Common myeloid progenitor, CD34-positive (primary cell): Measurements from ENCODE around the gene SLC7A7.
A peak's percentile ranks its signal among the peaks of the same experiment; 100 is the strongest.
"Not testable (repeated sequence)": the region's sequence is repeated elsewhere in the genome, so short reads cannot be mapped to it uniquely, and the experiment has no call there.

Experiments
- CTCF ChIA-PET: fragments of 350-600 bp; sonication (Branson Sonifier 250); formaldehyde crosslinking; loops from one replicate; lab custom pipeline; 2021; ENCODE audit warnings: antibody characterized with exemption; lab: Charles Lee
- POLR2A ChIA-PET: fragments of 350-600 bp; sonication (Branson Sonifier 250); formaldehyde crosslinking; loops from one replicate; lab custom pipeline; 2021; ENCODE audit warnings: antibody characterized with exemption; lab: Charles Lee
- DNase-seq, 3 donors: peaks; one replicate each; pipeline versions ENCODE4 v3.0.0 to v3.0.0-alpha.2; 2013
- H3K27ac ChIP-seq, 2 experiments: 1 replicate in 1 of 2; 2 replicates in 1 of 2; pipeline ENCODE4 v1.7.0; 2013; ENCODE audit warnings: inconsistent platforms in 2 of 2, low read length in 2 of 2, mild to moderate bottlenecking in 2 of 2, low read depth in 1 of 2, moderate library complexity in 1 of 2; ENCODE audit not compliant: severe bottlenecking in 2 of 2, insufficient read depth in 1 of 2, poor library complexity in 1 of 2
- H3K27me3 ChIP-seq, 5 experiments: replicated peaks in 2 of 5; 1 replicate in 3 of 5; 2 replicates in 2 of 5; pipeline versions ENCODE4 v1.6.1 to v1.7.0; 2013; ENCODE audit warnings: low read length in 4 of 5, mild to moderate bottlenecking in 2 of 5, moderate library complexity in 2 of 5, inconsistent platforms in 1 of 5; ENCODE audit not compliant: insufficient read depth in 5 of 5, control insufficient read depth in 4 of 5
- H3K36me3 ChIP-seq, 4 experiments: 1 replicate in 2 of 4; 2 replicates in 2 of 4; pipeline versions ENCODE4 v1.6.1 to v1.7.0; 2013; ENCODE audit warnings: low read length in 3 of 4, control low read depth in 1 of 4, mild to moderate bottlenecking in 1 of 4; ENCODE audit not compliant: control insufficient read depth in 4 of 4, insufficient read depth in 4 of 4
- H3K4me1 ChIP-seq, 4 experiments: 1 replicate in 3 of 4; 2 replicates in 1 of 4; pipeline versions ENCODE4 v1.6.1 to v1.7.1; 2013; ENCODE audit warnings: low read length in 3 of 4, mild to moderate bottlenecking in 3 of 4, control low read depth in 1 of 4, inconsistent platforms in 1 of 4, moderate library complexity in 1 of 4; ENCODE audit not compliant: control insufficient read depth in 4 of 4, insufficient read depth in 4 of 4; ENCODE audit errors: control extremely low read depth in 1 of 4
- H3K4me3 ChIP-seq, 7 experiments: 1 replicate in 4 of 7; 2 replicates in 3 of 7; pipeline versions ENCODE4 v1.5.1 to v1.7.0; 2013; ENCODE audit warnings: mild to moderate bottlenecking in 7 of 7, low read length in 6 of 7, moderate library complexity in 6 of 7, inconsistent platforms in 2 of 7, low read depth in 2 of 7, control low read depth in 1 of 7; ENCODE audit not compliant: insufficient read depth in 4 of 7, control insufficient read depth in 1 of 7; ENCODE audit errors: extremely low read depth in 1 of 7
- H3K9me3 ChIP-seq, 5 experiments: 1 replicate in 4 of 5; 2 replicates in 1 of 5; pipeline versions ENCODE4 v1.6.1 to v1.7.1; 2013; ENCODE audit warnings: low read length in 4 of 5, mild to moderate bottlenecking in 2 of 5, inconsistent platforms in 1 of 5, low read depth in 1 of 5, moderate library complexity in 1 of 5; ENCODE audit not compliant: control insufficient read depth in 4 of 5, insufficient read depth in 2 of 5; ENCODE audit errors: control extremely low read depth in 1 of 5
- WGBS: methylation state at CpG from one replicate; pipeline ENCODE4 v1.1.5; 2013; ENCODE audit not compliant: insufficient coverage; 5-methylcytosine and 5-hydroxymethylcytosine counted together

The SLC7A7 gene

GRCh38 chr14:22854296-22854695 lies 39.1 kb upstream of the SLC7A7 start:
- WGBS, result 91% methylated on average over 4 of the region's 11 CpGs
- H3K27ac ChIP-seq, H3K36me3 ChIP-seq, POLR2A ChIA-PET, H3K4me3 ChIP-seq, DNase-seq, H3K9me3 ChIP-seq: not testable (repeated sequence)
- H3K4me1 ChIP-seq, result peaks cover 0 to 24% (median 19%) of the 10 kb centered on the region in 4 experiments
- CTCF ChIA-PET, result interaction anchor here (0.8 to 23.5 kb wide), 27 partner anchors 10 to 464 kb away, joined by 3 to 707 read pairs (median 5); partner anchors contain the start of genes LRP10, MMP14, MRPL52 and PRMT5
- peaks cover 2 to 46% (median 8%) of the 10 kb centered on the region in 5 experiments for H3K27me3 ChIP-seq

- ChIA-PET CTCF (interaction anchor here (0.7 to 23.5 kb wide), 32 partner anchors 9 to 463 kb away, joined by 3 to 707 read pairs (median 4); partner anchors contain the start of genes DAD1, LRP10, MMP14 and MRPL52), POLR2A (interaction anchor here (0.7 to 1.1 kb wide), 2 partner anchors 28 to 31 kb away, joined by 3 to 5 read pairs; no protein-coding TSS in a partner anchor)
- WGBS, result 3% methylated on average over 16 of the region's 20 CpGs
- DNase-seq, result peak; percentile 84 to 88 (median 87)
- H3K36me3 ChIP-seq, result no peaks in the 10 kb centered on the region
- no peak overlapping the region for H3K27ac ChIP-seq
- H3K9me3 ChIP-seq, result peaks cover 0 to 5% (median 2%) of the 10 kb centered on the region in 5 experiments
- H3K27me3 ChIP-seq, result peaks cover 2 to 42% (median 5%) of the 10 kb centered on the region in 5 experiments
- peak overlapping the region in 6 of 7 experiments; percentile 23 to 74 (median 60) for H3K4me3 ChIP-seq
- H3K4me1 ChIP-seq, result peaks cover 0 to 34% (median 29%) of the 10 kb centered on the region in 4 experiments
Measured at GRCh38 chr14:22852940-22853767, 37.9 kb upstream of the SLC7A7 start.

- Histone ChIP-seq H3K4me3 (no peak overlapping the region), H3K27ac (no peak overlapping the region), H3K4me1 (peaks cover 3 to 40% (median 35%) of the 10 kb centered on the region in 4 experiments)
Measured at GRCh38 chr14:22852599-22852939, 37.3 kb upstream of the SLC7A7 start.

GRCh38 chr14:22852178-22852577 lies 36.9 kb upstream of the SLC7A7 start:
- not testable (repeated sequence) for H3K27ac ChIP-seq

More at GRCh38 chr14:22852599-22852939, 37.3 kb upstream of the SLC7A7 start:
- no CpG with 5 or more reads among the region's 2 CpGs for WGBS
- Histone ChIP-seq H3K36me3 (no peaks in the 10 kb centered on the region), H3K27me3 (peaks cover 2 to 39% (median 5%) of the 10 kb centered on the region in 5 experiments), H3K9me3 (peaks cover 0 to 5% (median 2%) of the 10 kb centered on the region in 5 experiments)
- no peak for DNase-seq
- CTCF ChIA-PET, result interaction anchor here (0.7 to 23.5 kb wide), 22 partner anchors 8 to 463 kb away, joined by 3 to 707 read pairs (median 7); partner anchors contain the start of genes DAD1, LRP10, MMP14 and MRPL52
- POLR2A ChIA-PET, result interaction anchor here (0.7 to 1.1 kb wide), 2 partner anchors 28 to 30 kb away, joined by 3 to 5 read pairs; no protein-coding TSS in a partner anchor

GRCh38 chr14:22850944-22851764 lies 35.9 kb upstream of the SLC7A7 start:
- H3K4me3 ChIP-seq, result peak overlapping the region in 1 of 7 experiments; percentile 16
- WGBS, result 23% methylated on average over 3 of the region's 9 CpGs
- CTCF ChIA-PET, result interaction anchor here (0.7 to 23.5 kb wide), 14 partner anchors 8 to 386 kb away, joined by 3 to 707 read pairs (median 4); partner anchors contain the start of genes DAD1, LRP10, MMP14 and MRPL52
- peaks cover under 1 to 27% (median 5%) of the 10 kb centered on the region in 5 experiments for H3K27me3 ChIP-seq
- H3K27ac ChIP-seq, result no peak overlapping the region
- POLR2A ChIA-PET, result interaction anchor here (0.6 to 0.7 kb wide), 4 partner anchors 13 to 258 kb away, joined by 3 to 4 read pairs (median 3); partner anchors contain the start of gene MRPL52
- H3K36me3 ChIP-seq, result no peaks in the 10 kb centered on the region
- DNase-seq, result peak; percentile 58 to 80 (median 76)
- no peaks in the 10 kb centered on the region for H3K9me3 ChIP-seq
- H3K4me1 ChIP-seq, result peaks cover 3 to 48% (median 38%) of the 10 kb centered on the region in 4 experiments

More at GRCh38 chr14:22852178-22852577, 36.9 kb upstream of the SLC7A7 start:
- not testable (repeated sequence) for H3K36me3 ChIP-seq, DNase-seq, H3K4me3 ChIP-seq, H3K9me3 ChIP-seq
- 100% methylated on average over 1 of the region's 12 CpGs for WGBS
- H3K4me1 ChIP-seq, result peaks cover 3 to 41% (median 36%) of the 10 kb centered on the region in 4 experiments
- peaks cover 2 to 35% (median 5%) of the 10 kb centered on the region in 5 experiments for H3K27me3 ChIP-seq
- ChIA-PET POLR2A (interaction anchor here (1.1 kb wide), 1 partner anchor 27 kb away, joined by 3 read pairs; no protein-coding TSS in a partner anchor), CTCF (interaction anchor here (0.7 to 23.5 kb wide), 20 partner anchors 12 to 462 kb away, joined by 3 to 707 read pairs (median 6); partner anchors contain the start of genes DAD1, LRP10, MMP14 and MRPL52)

- H3K9me3 ChIP-seq, result no peaks in the 10 kb centered on the region
- DNase-seq, result no peak
- H3K27ac ChIP-seq, result no peak overlapping the region
- H3K4me1 ChIP-seq, result peaks cover 3 to 48% (median 38%) of the 10 kb centered on the region in 4 experiments
- peaks cover 0 to 12% (median 3%) of the 10 kb centered on the region in 5 experiments for H3K27me3 ChIP-seq
- POLR2A ChIA-PET, result interaction anchor here (0.5 to 2.6 kb wide), 8 partner anchors 11 to 293 kb away, joined by 3 to 16 read pairs (median 4); partner anchors contain the start of gene MMP14
- 92% methylated on average over 8 of the region's 19 CpGs for WGBS
- H3K4me3 ChIP-seq, result no peak overlapping the region
- CTCF ChIA-PET, result interaction anchor here (0.8 to 23.5 kb wide), 10 partner anchors 19 to 293 kb away, joined by 3 to 707 read pairs (median 3); partner anchors contain the start of genes MMP14 and MRPL52
- H3K36me3 ChIP-seq, result no peaks in the 10 kb centered on the region
Measured at GRCh38 chr14:22849212-22849819, 34.1 kb upstream of the SLC7A7 start.
